ENCODE data around the gene CLEC10A.

DNA sequence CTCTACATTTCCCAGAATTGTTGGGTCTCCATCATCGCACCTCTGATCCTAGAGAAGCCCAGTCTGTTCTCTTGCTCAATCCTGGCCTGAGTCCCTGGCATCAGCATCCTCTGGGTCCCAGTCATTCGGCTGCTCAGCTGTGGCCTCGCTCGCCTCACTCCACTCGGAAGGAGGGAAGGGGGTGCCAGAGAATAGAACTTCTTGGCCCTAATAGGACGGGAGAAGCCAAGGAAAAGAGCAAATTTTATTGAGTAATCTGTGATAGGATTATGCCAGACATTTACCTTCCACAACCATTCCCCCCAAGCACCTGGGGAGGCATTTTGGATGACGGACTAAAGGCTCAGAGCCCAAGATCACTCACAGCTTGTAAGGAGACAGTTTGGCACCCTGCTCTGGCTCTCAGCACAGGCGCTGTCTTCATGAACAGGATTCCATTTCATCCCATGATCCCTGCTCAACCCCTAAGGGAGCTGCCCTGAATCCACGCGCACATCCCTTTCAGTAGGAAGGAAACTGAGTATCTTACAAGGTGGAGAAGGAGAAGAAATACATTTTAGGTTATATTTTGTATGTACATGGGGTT, 498 bp upstream of the CLEC10A start:
- TF ChIP-seq, protein P1, sequence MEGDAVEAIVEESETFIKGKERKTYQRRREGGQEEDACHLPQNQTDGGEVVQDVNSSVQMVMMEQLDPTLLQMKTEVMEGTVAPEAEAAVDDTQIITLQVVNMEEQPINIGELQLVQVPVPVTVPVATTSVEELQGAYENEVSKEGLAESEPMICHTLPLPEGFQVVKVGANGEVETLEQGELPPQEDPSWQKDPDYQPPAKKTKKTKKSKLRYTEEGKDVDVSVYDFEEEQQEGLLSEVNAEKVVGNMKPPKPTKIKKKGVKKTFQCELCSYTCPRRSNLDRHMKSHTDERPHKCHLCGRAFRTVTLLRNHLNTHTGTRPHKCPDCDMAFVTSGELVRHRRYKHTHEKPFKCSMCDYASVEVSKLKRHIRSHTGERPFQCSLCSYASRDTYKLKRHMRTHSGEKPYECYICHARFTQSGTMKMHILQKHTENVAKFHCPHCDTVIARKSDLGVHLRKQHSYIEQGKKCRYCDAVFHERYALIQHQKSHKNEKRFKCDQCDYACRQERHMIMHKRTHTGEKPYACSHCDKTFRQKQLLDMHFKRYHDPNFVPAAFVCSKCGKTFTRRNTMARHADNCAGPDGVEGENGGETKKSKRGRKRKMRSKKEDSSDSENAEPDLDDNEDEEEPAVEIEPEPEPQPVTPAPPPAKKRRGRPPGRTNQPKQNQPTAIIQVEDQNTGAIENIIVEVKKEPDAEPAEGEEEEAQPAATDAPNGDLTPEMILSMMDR (IDR thresholded peaks at IDR 0.05) = no peak
- TF ChIP-seq POLR2A (IDR thresholded peaks at IDR 0.05) = no peak

All from sigmoid colon (tissue), 3 donors.